Endothelial cell of umbilical vein (primary cell): ENCODE results near the gene LAPTM4A. TPM values are rescaled to one million over a fixed set of nuclear protein-coding genes. Genes with fewer than 3 reads are reported as not detected.

Experiments used
- BruUV-seq: library from RNA; stranded (reverse); fragments of 400-500 nt; replicated peaks from 2 replicates; lab custom pipeline; 2021; lab: Mats Ljungman, UMichigan
- CTCF ChIA-PET: fragments of 300-600, 350-600 bp; sonication (Branson Sonifier 250); formaldehyde crosslinking; loops from one replicate; lab custom pipeline; 2021; ENCODE audit warnings: antibody characterized with exemption, inconsistent platforms; lab: Charles Lee
- POLR2A ChIA-PET: fragments of 300-600, 350-600 bp; sonication (Branson Sonifier 250); formaldehyde crosslinking; loops from one replicate; lab custom pipeline; 2021; ENCODE audit warnings: antibody characterized with exemption, inconsistent platforms; lab: Charles Lee
- DNase-seq: peaks from one replicate; pipeline ENCODE4 v3.0.0-alpha.2; 2011; ENCODE audit warnings: low read depth, low spot score
- FAIRE-seq: peaks from 2 replicates; lab custom pipeline; 2011; peaks lifted over from hg19 to GRCh38; lab: Jason Lieb, UNC
- H2AFZ ChIP-seq: 2 replicates; pipeline ENCODE4 v1.6.0; 2012; ENCODE audit warnings: low read depth, low read length, control low read depth, inconsistent platforms
- H3K27ac ChIP-seq: 2 replicates; pipeline ENCODE4 v1.5.1; 2011; ENCODE audit warnings: low read depth, mild to moderate bottlenecking, control low read depth, low read length, moderate library complexity; ENCODE audit not compliant: insufficient read depth
- H3K27me3 ChIP-seq, 2 experiments: 2 replicates each; pipeline versions ENCODE4 v1.6.0 to v1.6.1; 2011; ENCODE audit warnings: low read length in 2 of 2, mixed read lengths in 1 of 2; ENCODE audit not compliant: control insufficient read depth in 2 of 2, insufficient read depth in 2 of 2
- H3K36me3 ChIP-seq, 2 experiments: 2 replicates in 1 of 2; 3 replicates in 1 of 2; pipeline ENCODE4 v1.5.1; 2011; ENCODE audit warnings: low read length in 2 of 2, mild to moderate bottlenecking in 1 of 2, moderate library complexity in 1 of 2; ENCODE audit not compliant: control insufficient read depth in 2 of 2, insufficient read depth in 2 of 2; ENCODE audit errors: extremely low read depth in 1 of 2
- H3K4me1 ChIP-seq: 3 replicates; pipeline ENCODE4 v1.5.1; 2011; ENCODE audit warnings: mild to moderate bottlenecking, low read length; ENCODE audit not compliant: control insufficient read depth, insufficient read depth; ENCODE audit errors: extremely low read depth
- H3K4me2 ChIP-seq: 2 replicates; pipeline ENCODE4 v1.6.1; 2011; ENCODE audit warnings: low read length, control low read depth, mixed read lengths; ENCODE audit not compliant: insufficient read depth
- H3K4me3 ChIP-seq, 3 experiments: fragments of 200-600 bp in 1 of 3; sonication (generic), shearing (Covaris generic) in 1 of 3; replicated peaks in 1 of 3; 2 replicates each; pipeline ENCODE4 v1.5.1; 2011 to 2016; ENCODE audit warnings: control low read depth in 3 of 3, low read length in 3 of 3, mild to moderate bottlenecking in 2 of 3, inconsistent platforms in 1 of 3, low read depth in 1 of 3, moderate library complexity in 1 of 3; ENCODE audit not compliant: insufficient read depth in 1 of 3
- H3K79me2 ChIP-seq: 2 replicates; pipeline ENCODE4 v1.6.0; 2012; ENCODE audit warnings: low read length, inconsistent platforms; ENCODE audit not compliant: control insufficient read depth, insufficient read depth
- H3K9ac ChIP-seq: replicated peaks from 2 replicates; pipeline ENCODE3; 2011; ENCODE audit warnings: low read length, control low read depth; ENCODE audit not compliant: insufficient read depth; ENCODE audit errors: extremely low read depth
- H3K9me1 ChIP-seq: replicated peaks from 3 replicates; pipeline ENCODE4 v1.6.0; 2011; ENCODE audit warnings: mild to moderate bottlenecking, low read length; ENCODE audit not compliant: control insufficient read depth, insufficient read depth; ENCODE audit errors: extremely low read depth
- H3K9me3 ChIP-seq: replicated peaks from 2 replicates; pipeline ENCODE4 v1.5.1; 2012; ENCODE audit warnings: low read length, inconsistent platforms; ENCODE audit not compliant: control insufficient read depth, insufficient read depth
- H4K20me1 ChIP-seq: replicated peaks from 2 replicates; pipeline ENCODE3; 2011; ENCODE audit warnings: mild to moderate bottlenecking, low read length; ENCODE audit not compliant: control insufficient read depth, insufficient read depth; ENCODE audit errors: extremely low read depth
- EZH2 ChIP-seq: IDR thresholded peaks from 2 replicates; pipeline ENCODE4 v1.6.1; 2012; ENCODE audit warnings: borderline replicate concordance, low read depth, mild to moderate bottlenecking, moderate library complexity, low read length, inconsistent platforms; ENCODE audit not compliant: severe bottlenecking
- FOS ChIP-seq: IDR thresholded peaks from 2 replicates; pipeline ENCODE4 v1.6.1; 2011; ENCODE audit warnings: mild to moderate bottlenecking, low read length, moderate library complexity, borderline replicate concordance; ENCODE audit not compliant: insufficient read depth
- GATA2 ChIP-seq: IDR thresholded peaks from 2 replicates; pipeline ENCODE4 v1.7.0; 2011; ENCODE audit warnings: low read depth, mild to moderate bottlenecking, moderate library complexity, mixed read lengths, low read length; ENCODE audit not compliant: insufficient read length, insufficient read depth
- JUN ChIP-seq: IDR thresholded peaks from 2 replicates; pipeline ENCODE4 v1.6.1; 2011; ENCODE audit warnings: borderline replicate concordance, low read depth; ENCODE audit not compliant: insufficient read length, insufficient read depth
- MYC ChIP-seq: IDR thresholded peaks from one replicate; pipeline ENCODE4 v1.6.1; 2011; ENCODE audit warnings: mild to moderate bottlenecking, low read depth, low read length
- POLR2A ChIP-seq: IDR thresholded peaks from 2 replicates; pipeline ENCODE4 v1.6.1; 2012; ENCODE audit warnings: low read depth, mild to moderate bottlenecking, control low read depth, low read length
- POLR2AphosphoS5 ChIP-seq: IDR thresholded peaks from 2 replicates; pipeline ENCODE4 v1.6.1; 2012; ENCODE audit warnings: low read depth, mild to moderate bottlenecking, control low read depth, low read length, moderate library complexity; ENCODE audit not compliant: insufficient read depth
- dilution Hi-C: fragments of 300-500 bp; cut with MboI; formaldehyde crosslinking; loops from one replicate; pipeline ENCODE4 v1.15.0; 2019; ENCODE audit warnings: low sequenced_read_pairs; ENCODE audit not compliant: extremely low pct_ligation_motif_present
- intact Hi-C: fragments of 100-400 bp; cut with micrococcal nuclease; formaldehyde crosslinking; loops from one replicate; pipeline ENCODE4 v1.10.0; 2022
- polyA plus RNA-seq, 4 experiments: library from polyadenylated mRNA; depleted of rRNA in 3 of 4; stranded (reverse) in 3 of 4; unstranded in 1 of 4; fragments of >200 nt; gene quantifications; 2 replicates each; pipeline versions ENCODE4 v1.2.1 to v1.2.3, GENCODE V29; 2011 to 2012; ENCODE audit warnings: missing spikeins in 1 of 4
- total RNA-seq: library from RNA; stranded (reverse); gene quantifications from 2 replicates; pipeline ENCODE4 v1.2.3, GENCODE V29; 2021
- TF ChIP-seq, protein P1 (sequence below), 2 donors: IDR thresholded peaks; 1 replicate in 1 of 2; 2 replicates in 1 of 2; pipeline ENCODE4 v1.5.1; 2011; ENCODE audit warnings: low read length in 2 of 2, mild to moderate bottlenecking in 2 of 2, moderate library complexity in 2 of 2, control low read depth in 1 of 2, inconsistent platforms in 1 of 2, low read depth in 1 of 2; ENCODE audit not compliant: insufficient read depth in 1 of 2; ENCODE audit errors: extremely low read depth in 1 of 2
- TF ChIP-seq, protein P2 (sequence below): IDR thresholded peaks from 2 replicates; pipeline ENCODE4 v1.6.1; 2011; ENCODE audit not compliant: insufficient read depth, insufficient read length

Gene LAPTM4A
- total and polyA plus RNA-seq, 2 donors (not counting 3 experiments of a cell fraction or from before 2014, with no cell fraction given) = 155 to 427 TPM

DNA sequence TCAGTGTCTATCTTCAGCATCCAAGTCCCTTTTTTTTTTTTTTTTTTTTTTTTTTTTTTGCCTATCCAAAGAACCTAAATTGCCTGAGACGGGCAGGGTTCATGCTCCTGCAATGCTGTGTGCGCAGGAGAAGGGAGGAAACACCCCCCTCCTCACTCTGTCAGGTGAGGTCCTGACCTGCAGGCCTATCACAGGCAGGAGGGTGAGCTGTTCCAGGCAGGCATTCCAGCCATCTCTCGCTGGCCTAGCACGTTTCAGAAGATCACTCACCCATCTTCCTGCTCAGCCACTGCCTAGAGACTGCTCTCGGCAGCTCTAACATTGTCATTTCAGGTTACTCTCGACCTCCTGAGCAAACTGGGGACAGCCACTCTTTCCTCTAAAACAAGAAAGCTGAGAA, 48.4 kb upstream of the LAPTM4A start:
- dilution Hi-C loops = no loop called here
- H3K36me3 ChIP-seq = no peaks in the 10 kb centered on the region
- FAIRE-seq (no peak), DNase-seq (no peak)
- intact Hi-C loops = loop anchor here (2.0 to 10.0 kb wide), 5 partner anchors 197 to 751 kb away; no protein-coding TSS in a partner anchor
- H3K27me3 ChIP-seq = no peaks in the 10 kb centered on the region
- no peak overlapping the region for H3K27ac ChIP-seq
- TF ChIP-seq MYC (no peak), GATA2 (no peak), POLR2A (no peak), JUN (no peak), POLR2AphosphoS5 (no peak), FOS (no peak), EZH2 (no peak)
- TF ChIP-seq, protein P1, sequence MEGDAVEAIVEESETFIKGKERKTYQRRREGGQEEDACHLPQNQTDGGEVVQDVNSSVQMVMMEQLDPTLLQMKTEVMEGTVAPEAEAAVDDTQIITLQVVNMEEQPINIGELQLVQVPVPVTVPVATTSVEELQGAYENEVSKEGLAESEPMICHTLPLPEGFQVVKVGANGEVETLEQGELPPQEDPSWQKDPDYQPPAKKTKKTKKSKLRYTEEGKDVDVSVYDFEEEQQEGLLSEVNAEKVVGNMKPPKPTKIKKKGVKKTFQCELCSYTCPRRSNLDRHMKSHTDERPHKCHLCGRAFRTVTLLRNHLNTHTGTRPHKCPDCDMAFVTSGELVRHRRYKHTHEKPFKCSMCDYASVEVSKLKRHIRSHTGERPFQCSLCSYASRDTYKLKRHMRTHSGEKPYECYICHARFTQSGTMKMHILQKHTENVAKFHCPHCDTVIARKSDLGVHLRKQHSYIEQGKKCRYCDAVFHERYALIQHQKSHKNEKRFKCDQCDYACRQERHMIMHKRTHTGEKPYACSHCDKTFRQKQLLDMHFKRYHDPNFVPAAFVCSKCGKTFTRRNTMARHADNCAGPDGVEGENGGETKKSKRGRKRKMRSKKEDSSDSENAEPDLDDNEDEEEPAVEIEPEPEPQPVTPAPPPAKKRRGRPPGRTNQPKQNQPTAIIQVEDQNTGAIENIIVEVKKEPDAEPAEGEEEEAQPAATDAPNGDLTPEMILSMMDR (IDR thresholded peaks at IDR 0.05; ENCODE audit: extremely low read depth in 1 of 2, insufficient read depth in 1 of 2, low read depth in 1 of 2, low read length in 2 of 2) = no peak
- TF ChIP-seq, protein P2, sequence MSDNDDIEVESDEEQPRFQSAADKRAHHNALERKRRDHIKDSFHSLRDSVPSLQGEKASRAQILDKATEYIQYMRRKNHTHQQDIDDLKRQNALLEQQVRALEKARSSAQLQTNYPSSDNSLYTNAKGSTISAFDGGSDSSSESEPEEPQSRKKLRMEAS = no peak
- POLR2A ChIA-PET = interaction anchor here (1.1 kb wide), 1 partner anchor 62 kb away, joined by 6 read pairs; no protein-coding TSS in a partner anchor
- no peak overlapping the region for H3K4me2 ChIP-seq
- no peaks in the 10 kb centered on the region for H3K9me3 ChIP-seq
- CTCF ChIA-PET = interaction anchor here (1.7 to 2.3 kb wide), 3 partner anchors 84 to 191 kb away, joined by 5 to 14 read pairs (median 10); no protein-coding TSS in a partner anchor
- H3K79me2 ChIP-seq = no peaks in the 10 kb centered on the region
- no peak overlapping the region for H2AFZ ChIP-seq
- no peak overlapping the region for H3K4me3 ChIP-seq
- no TSS peak for BruUV-seq
- H3K9ac ChIP-seq = no peak overlapping the region
- no peaks in the 10 kb centered on the region for H4K20me1 ChIP-seq
- peaks cover 4% of the 10 kb centered on the region for H3K4me1 ChIP-seq
- no peaks in the 10 kb centered on the region for H3K9me1 ChIP-seq
